Keratinocyte (primary cell): ENCODE data around the gene SLC13A3. TPM values are rescaled to one million over a fixed set of nuclear protein-coding genes. Genes with fewer than 3 reads are reported as not detected.
A peak's percentile ranks its signal among the peaks of the same experiment; 100 is the strongest.

Source experiments
- DNase-seq: peaks from one replicate; pipeline ENCODE4 v3.0.0-alpha.2; 2011; ENCODE audit warnings: low read depth, missing footprints, low spot score
- FAIRE-seq: peaks from 2 replicates; lab custom pipeline; 2011; peaks lifted over from hg19 to GRCh38; lab: Jason Lieb, UNC
- H2AFZ ChIP-seq: 2 replicates; pipeline ENCODE4 v1.6.0; 2012; ENCODE audit warnings: low read length, control low read depth, inconsistent platforms; ENCODE audit not compliant: control insufficient read depth
- H3K27ac ChIP-seq: 2 replicates; pipeline ENCODE4 v1.5.1; 2011; ENCODE audit warnings: low read length; ENCODE audit not compliant: control insufficient read depth, insufficient read depth
- H3K27me3 ChIP-seq: 3 replicates; pipeline ENCODE4 v1.6.0; 2011; ENCODE audit warnings: low read length; ENCODE audit not compliant: control insufficient read depth, insufficient read depth; ENCODE audit errors: extremely low read depth
- H3K36me3 ChIP-seq, 2 experiments: 2 replicates in 1 of 2; 3 replicates in 1 of 2; pipeline ENCODE4 v1.5.1; 2011; ENCODE audit warnings: low read length in 2 of 2, mild to moderate bottlenecking in 1 of 2; ENCODE audit not compliant: control insufficient read depth in 2 of 2, insufficient read depth in 2 of 2; ENCODE audit errors: extremely low read depth in 1 of 2
- H3K4me1 ChIP-seq: 3 replicates; pipeline ENCODE4 v1.5.1; 2011; ENCODE audit warnings: low read length; ENCODE audit not compliant: control insufficient read depth, insufficient read depth; ENCODE audit errors: extremely low read depth
- H3K4me2 ChIP-seq: 3 replicates; pipeline ENCODE4 v1.6.0; 2011; ENCODE audit warnings: low read depth, low read length; ENCODE audit not compliant: control insufficient read depth, insufficient read depth; ENCODE audit errors: extremely low read depth
- H3K4me3 ChIP-seq, 3 experiments: fragments of 200-600 bp in 1 of 3; sonication (generic) in 1 of 3; 2 replicates in 2 of 3; 3 replicates in 1 of 3; pipeline ENCODE4 v1.5.1; 2011 to 2016; ENCODE audit warnings: low read length in 3 of 3, mild to moderate bottlenecking in 3 of 3, control low read depth in 2 of 3, inconsistent platforms in 1 of 3, low read depth in 1 of 3, mixed read lengths in 1 of 3, mixed run types in 1 of 3, moderate library complexity in 1 of 3; ENCODE audit not compliant: control insufficient read depth in 2 of 3, insufficient read depth in 2 of 3; ENCODE audit errors: extremely low read depth in 1 of 3
- H3K79me2 ChIP-seq: 2 replicates; pipeline ENCODE4 v1.6.0; 2012; ENCODE audit warnings: low read length; ENCODE audit not compliant: control insufficient read depth, insufficient read depth
- H3K9ac ChIP-seq: 3 replicates; pipeline ENCODE4 v1.6.0; 2011; ENCODE audit warnings: low read length; ENCODE audit not compliant: control insufficient read depth, insufficient read depth; ENCODE audit errors: extremely low read depth
- H3K9me1 ChIP-seq: 3 replicates; pipeline ENCODE4 v1.6.0; 2011; ENCODE audit warnings: low read length; ENCODE audit not compliant: control insufficient read depth, insufficient read depth; ENCODE audit errors: extremely low read depth
- H3K9me3 ChIP-seq: 2 replicates; pipeline ENCODE4 v1.5.1; 2012; ENCODE audit warnings: low read depth, low read length; ENCODE audit not compliant: control insufficient read depth
- H4K20me1 ChIP-seq: 3 replicates; pipeline ENCODE4 v1.6.0; 2011; ENCODE audit warnings: low read length; ENCODE audit not compliant: control insufficient read depth, insufficient read depth; ENCODE audit errors: extremely low read depth
- CTCF ChIP-seq, 3 experiments: IDR thresholded peaks in 1 of 3; conservative IDR thresholded peaks in 1 of 3; optimal IDR thresholded peaks in 1 of 3; 2 replicates in 2 of 3; 3 replicates in 1 of 3; pipeline versions ENCODE3 to v1.5.1; 2011; ENCODE audit warnings: low read length in 3 of 3, mild to moderate bottlenecking in 3 of 3, moderate library complexity in 2 of 3, control low read depth in 1 of 3, inconsistent platforms in 1 of 3; ENCODE audit not compliant: insufficient read depth in 2 of 3; ENCODE audit errors: extremely low read depth in 1 of 3
- EZH2 ChIP-seq: IDR thresholded peaks from one replicate; pipeline ENCODE4 v1.6.1; 2012; ENCODE audit warnings: inconsistent platforms, mild to moderate bottlenecking, low read length, moderate library complexity
- dilution Hi-C: fragments of 300-500 bp; cut with MboI; formaldehyde crosslinking; loops from one replicate; pipeline ENCODE4 v1.7.0; 2020; ENCODE audit warnings: low sequenced_read_pairs; ENCODE audit not compliant: extremely low pct_ligation_motif_present
- polyA plus RNA-seq, 5 experiments: library from polyadenylated mRNA; depleted of rRNA in 3 of 5; stranded (reverse) in 3 of 5; stranded (forward) in 1 of 5; unstranded in 1 of 5; fragments of >200 nt; gene quantifications; 1 replicate in 1 of 5; 2 replicates in 3 of 5; 3 replicates in 1 of 5; pipeline versions ENCODE4 v1.2.1 to v1.2.3, GENCODE V29; 2011 to 2012; ENCODE audit warnings: missing spikeins in 2 of 5, low read depth in 1 of 5, low replicate concordance in 1 of 5

Gene SLC13A3
- polyA plus RNA-seq, 1 donor (not counting 4 experiments of a cell fraction or from before 2014, with no cell fraction given) = 4.5 TPM

- Histone ChIP-seq H3K79me2 (no peaks in the 10 kb centered on the region), H3K9me3 (no peaks in the 10 kb centered on the region), H2AFZ (peak overlapping the region; percentile 75), H3K36me3 (no peaks in the 10 kb centered on the region), H3K27me3 (no peaks in the 10 kb centered on the region), H3K4me2 (peak overlapping the region; percentile 62), H3K27ac (no peak overlapping the region), H3K9ac (no peak overlapping the region), H3K4me1 (no peaks in the 10 kb centered on the region), H4K20me1 (no peaks in the 10 kb centered on the region), H3K4me3 (no peak overlapping the region), H3K9me1 (no peaks in the 10 kb centered on the region)
- DNase-seq = no peak
- no peak for FAIRE-seq
- dilution Hi-C loops = no loop called here
- TF ChIP-seq CTCF (optimal IDR thresholded peaks at IDR 0.05 in 1 of 3, IDR thresholded peaks at IDR 0.05 in 1 of 3, conservative IDR thresholded peaks at IDR 0.05 in 1 of 3; ENCODE audit: extremely low read depth in 1 of 3, insufficient read depth in 2 of 3, low read length in 3 of 3) = no peak
- no peak for TF ChIP-seq EZH2
Measured at GRCh38 chr20:46563170-46563859, 87.9 kb downstream of the SLC13A3 start.

- H3K27ac ChIP-seq = no peak overlapping the region
- H3K9me1 ChIP-seq = no peaks in the 10 kb centered on the region
- H3K4me2 ChIP-seq = peak overlapping the region; percentile 62
- DNase-seq = peak; percentile 4
- dilution Hi-C loops = no loop called here
- H3K36me3 ChIP-seq = no peaks in the 10 kb centered on the region
- TF ChIP-seq EZH2 (no peak), CTCF (optimal IDR thresholded peaks at IDR 0.05 in 1 of 3, IDR thresholded peaks at IDR 0.05 in 1 of 3, conservative IDR thresholded peaks at IDR 0.05 in 1 of 3; ENCODE audit: extremely low read depth in 1 of 3, insufficient read depth in 2 of 3, low read length in 3 of 3) (peak; percentile 66 to 93 (median 83))
- H3K9me3 ChIP-seq = no peaks in the 10 kb centered on the region
- peak overlapping the region in 2 of 3 experiments; percentile 29 to 32 for H3K4me3 ChIP-seq
- H2AFZ ChIP-seq = peak overlapping the region; percentile 75
- H3K79me2 ChIP-seq = no peaks in the 10 kb centered on the region
- no peaks in the 10 kb centered on the region for H4K20me1 ChIP-seq
- H3K9ac ChIP-seq = peak overlapping the region; percentile 9
- H3K4me1 ChIP-seq = no peaks in the 10 kb centered on the region
- FAIRE-seq = no peak
- H3K27me3 ChIP-seq = no peaks in the 10 kb centered on the region
Measured at GRCh38 chr20:46562373-46563169, 88.7 kb downstream of the SLC13A3 start.
